Tibial nerve (tissue), 3 donors: ENCODE measurements around the gene GNB3.

ENCODE experiments used
- CTCF ChIP-seq, 5 experiments: fragments of 200-600 bp in 3 of 5; fragments of 450-650 bp in 2 of 5; sonication (generic) in 3 of 5; IDR thresholded peaks; one replicate each; pipeline ENCODE4 v1.5.1; 2016 to 2019; ENCODE audit warnings: antibody characterized with exemption in 5 of 5, mild to moderate bottlenecking in 3 of 5, moderate library complexity in 2 of 5
- POLR2A ChIP-seq, 2 donors: fragments of 450-650 bp; IDR thresholded peaks; one replicate each; pipeline ENCODE4 v1.6.1; 2017; ENCODE audit warnings: antibody characterized with exemption in 2 of 2, mild to moderate bottlenecking in 2 of 2, moderate library complexity in 2 of 2

- no peak for TF ChIP-seq CTCF (IDR thresholded peaks at IDR 0.05)
- no peak for TF ChIP-seq POLR2A (IDR thresholded peaks at IDR 0.05)
These were observed 1.9 kb upstream of the GNB3 start for GRCh38 chr12:6838854-6839253.
